Adrenal gland (tissue), 5 donors: Measurements from ENCODE around the gene FAM20C.

Experiments used
- POLR2A ChIP-seq, 2 donors: fragments of 450-650 bp; IDR thresholded peaks; one replicate each; pipeline ENCODE4 v1.6.1; 2017; ENCODE audit warnings: antibody characterized with exemption in 2 of 2, mild to moderate bottlenecking in 2 of 2, moderate library complexity in 1 of 2
- TF ChIP-seq, protein P1 (sequence below), 6 experiments: fragments of 450-650 bp in 4 of 6; fragments of 200-600 bp in 2 of 6; sonication (generic) in 1 of 6; IDR thresholded peaks; 1 replicate in 5 of 6; 2 replicates in 1 of 6; pipeline versions ENCODE4 v1.5.1 to v1.8.0; 2016 to 2021; ENCODE audit warnings: antibody characterized with exemption in 6 of 6, mild to moderate bottlenecking in 2 of 6, moderate library complexity in 1 of 6
- donor health status: DM: no; HTN: no; CAD: no.

GRCh38 chr7:241513-241912 is 49.1 kb downstream of the FAM20C start:
- TF ChIP-seq, protein P1, sequence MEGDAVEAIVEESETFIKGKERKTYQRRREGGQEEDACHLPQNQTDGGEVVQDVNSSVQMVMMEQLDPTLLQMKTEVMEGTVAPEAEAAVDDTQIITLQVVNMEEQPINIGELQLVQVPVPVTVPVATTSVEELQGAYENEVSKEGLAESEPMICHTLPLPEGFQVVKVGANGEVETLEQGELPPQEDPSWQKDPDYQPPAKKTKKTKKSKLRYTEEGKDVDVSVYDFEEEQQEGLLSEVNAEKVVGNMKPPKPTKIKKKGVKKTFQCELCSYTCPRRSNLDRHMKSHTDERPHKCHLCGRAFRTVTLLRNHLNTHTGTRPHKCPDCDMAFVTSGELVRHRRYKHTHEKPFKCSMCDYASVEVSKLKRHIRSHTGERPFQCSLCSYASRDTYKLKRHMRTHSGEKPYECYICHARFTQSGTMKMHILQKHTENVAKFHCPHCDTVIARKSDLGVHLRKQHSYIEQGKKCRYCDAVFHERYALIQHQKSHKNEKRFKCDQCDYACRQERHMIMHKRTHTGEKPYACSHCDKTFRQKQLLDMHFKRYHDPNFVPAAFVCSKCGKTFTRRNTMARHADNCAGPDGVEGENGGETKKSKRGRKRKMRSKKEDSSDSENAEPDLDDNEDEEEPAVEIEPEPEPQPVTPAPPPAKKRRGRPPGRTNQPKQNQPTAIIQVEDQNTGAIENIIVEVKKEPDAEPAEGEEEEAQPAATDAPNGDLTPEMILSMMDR (IDR thresholded peaks at IDR 0.05): no peak
- no peak for TF ChIP-seq POLR2A (IDR thresholded peaks at IDR 0.05)
